HepG2 (cell line): ENCODE measurements around the gene NR2C1. TPM values are rescaled to one million over a fixed set of nuclear protein-coding genes. Genes with fewer than 3 reads are reported as not detected.

ENCODE experiments used
- ATAC-seq: fragments of 200-7000 bp; cut with Tn5 transposase; 3 replicates; pipeline ENCODE4 v1.9.1; 2020; ENCODE audit warnings: mild to moderate bottlenecking, moderate library complexity
- BruUV-seq: library from RNA; stranded (reverse); fragments of 400-500 nt; replicated peaks from 2 replicates; lab custom pipeline; 2021; lab: Mats Ljungman, UMichigan
- CTCF ChIA-PET: fragments of 300-600 bp; formaldehyde crosslinking; extraction: SDS; loops from one replicate; lab custom pipeline; 2021; ENCODE audit warnings: low total read pairs, inconsistent platforms, low intra/inter-chr PET ratio; lab: Yijun Ruan, JAX
- POLR2A ChIA-PET: fragments of 350-600 bp; sonication (Branson Sonifier 250); formaldehyde crosslinking; loops from one replicate; lab custom pipeline; 2020; ENCODE audit warnings: antibody characterized with exemption, inconsistent platforms; lab: Yijun Ruan, JAX
- DNase-seq: peaks from one replicate; pipeline ENCODE4 v3.0.0-alpha.2; 2015; ENCODE audit warnings: low spot score
- FAIRE-seq: peaks from 3 replicates; lab custom pipeline; 2011; peaks lifted over from hg19 to GRCh38; lab: Jason Lieb, UNC
- H2AFZ ChIP-seq: one replicate; pipeline ENCODE4 v1.6.1; 2011; ENCODE audit warnings: low read length, inconsistent platforms
- H3K27ac ChIP-seq: fragments of 300-600 bp; 3 replicates; pipeline ENCODE4 v1.8.0; 2011; ENCODE audit warnings: mixed run types, mild to moderate bottlenecking, mixed read lengths, low read length, inconsistent platforms; ENCODE audit not compliant: insufficient read depth; ENCODE audit errors: extremely low read length
- H3K27me3 ChIP-seq, 2 experiments: fragments of 200-600 bp in 1 of 2; 2 replicates in 1 of 2; 3 replicates in 1 of 2; pipeline versions ENCODE4 v1.6.0 to v1.8.0; 2011; ENCODE audit warnings: low read length in 2 of 2, mild to moderate bottlenecking in 2 of 2, moderate library complexity in 2 of 2, inconsistent platforms in 1 of 2; ENCODE audit not compliant: insufficient read depth in 2 of 2, control insufficient read depth in 1 of 2
- H3K36me3 ChIP-seq, 2 experiments: fragments of 200-600 bp in 1 of 2; replicated peaks in 1 of 2; 2 replicates in 1 of 2; 3 replicates in 1 of 2; pipeline versions ENCODE4 v1.5.1 to v1.8.0; 2011; ENCODE audit warnings: low read length in 2 of 2, inconsistent platforms in 1 of 2; ENCODE audit not compliant: insufficient read depth in 2 of 2, control insufficient read depth in 1 of 2
- H3K4me1 ChIP-seq: 2 replicates; pipeline ENCODE4 v1.5.1; 2012; ENCODE audit warnings: low read length, inconsistent platforms; ENCODE audit not compliant: insufficient read depth
- H3K4me2 ChIP-seq: 2 replicates; pipeline ENCODE4 v1.6.0; 2011; ENCODE audit warnings: low read depth, low read length, inconsistent platforms
- H3K4me3 ChIP-seq, 3 experiments: fragments of 200-600 bp in 1 of 3; sonication (generic), shearing (Covaris generic) in 1 of 3; replicated peaks in 1 of 3; 2 replicates each; pipeline ENCODE4 v1.5.1; 2011 to 2016; ENCODE audit warnings: low read length in 3 of 3, inconsistent platforms in 2 of 3, low read depth in 2 of 3, mild to moderate bottlenecking in 2 of 3, control low read depth in 1 of 3, mixed read lengths in 1 of 3; ENCODE audit not compliant: insufficient read depth in 1 of 3
- H3K79me2 ChIP-seq: one replicate; pipeline ENCODE4 v1.6.1; 2011; ENCODE audit warnings: low read length, inconsistent platforms; ENCODE audit not compliant: insufficient read depth
- H3K9ac ChIP-seq: 2 replicates; pipeline ENCODE4 v1.6.0; 2011; ENCODE audit warnings: mild to moderate bottlenecking, low read depth, low read length, inconsistent platforms; ENCODE audit not compliant: insufficient read depth
- H3K9me3 ChIP-seq: 2 replicates; pipeline ENCODE4 v1.5.1; 2012; ENCODE audit warnings: mild to moderate bottlenecking, low read length
- H4K20me1 ChIP-seq: 2 replicates; pipeline ENCODE4 v1.6.0; 2011; ENCODE audit warnings: inconsistent platforms, mild to moderate bottlenecking, low read length, moderate library complexity; ENCODE audit not compliant: insufficient read depth
- CSRNP2 ChIP-seq: sonication (generic); formaldehyde crosslinking; conservative IDR thresholded peaks from 2 replicates; pipeline ENCODE4 v1.8.0; 2022; ENCODE audit warnings: low read depth, missing genetic modification reagents
- ETS1 ChIP-seq: sonication (generic); formaldehyde crosslinking; IDR thresholded peaks from 2 replicates; pipeline ENCODE4 v1.4.0; 2020; ENCODE audit warnings: missing genetic modification reagents
- HMG20B ChIP-seq: conservative IDR thresholded peaks from 2 replicates; pipeline ENCODE4 v1.6.1; 2016; ENCODE audit warnings: missing genetic modification reagents, missing compliant biosample characterization
- JUN ChIP-seq: sonication (generic); formaldehyde crosslinking; IDR thresholded peaks from 2 replicates; pipeline ENCODE4 v1.4.0; 2020; ENCODE audit warnings: mild to moderate bottlenecking, missing genetic modification reagents
- LBX2 ChIP-seq: sonication (generic); formaldehyde crosslinking; IDR thresholded peaks from 2 replicates; pipeline ENCODE4 v1.5.0; 2020; ENCODE audit warnings: missing genetic modification reagents, mild to moderate bottlenecking, borderline replicate concordance
- MAX ChIP-seq: IDR thresholded peaks from 2 replicates; pipeline ENCODE4 v1.6.1; 2012; ENCODE audit warnings: inconsistent platforms
- SNRNP70 ChIP-seq: fragments of 200-400 bp; formaldehyde crosslinking; IDR thresholded peaks from 2 replicates; pipeline ENCODE4 v1.6.1; 2017; ENCODE audit warnings: mild to moderate bottlenecking, low read depth, low read length, moderate library complexity
- TFDP1 ChIP-seq: IDR thresholded peaks from 2 replicates; pipeline ENCODE4 v1.6.1; 2016; ENCODE audit warnings: missing compliant biosample characterization, missing genetic modification reagents, borderline replicate concordance
- TP53 ChIP-seq: sonication (generic); formaldehyde crosslinking; conservative IDR thresholded peaks from 2 replicates; pipeline ENCODE4 v1.4.0; 2020; ENCODE audit warnings: missing genetic modification reagents
- ZBTB46 ChIP-seq: sonication (generic); formaldehyde crosslinking; IDR thresholded peaks from 2 replicates; pipeline ENCODE4 v1.4.0; 2020; ENCODE audit warnings: mild to moderate bottlenecking, missing genetic modification reagents, borderline replicate concordance
- ZNF414 ChIP-seq: sonication (generic); formaldehyde crosslinking; IDR thresholded peaks from 2 replicates; pipeline ENCODE4 v1.5.0; 2020; ENCODE audit warnings: missing genetic modification reagents
- ZNF619 ChIP-seq: sonication (generic); formaldehyde crosslinking; IDR thresholded peaks from 2 replicates; pipeline ENCODE4 v1.4.0; 2020; ENCODE audit warnings: mild to moderate bottlenecking, missing genetic modification reagents
- WGBS: methylation state at CpG from one replicate; pipeline ENCODE4 v1.1.6; 2017; ENCODE audit warnings: low lambda C conversion rate; 5-methylcytosine and 5-hydroxymethylcytosine counted together
- in situ Hi-C: cut with HindIII; loops from 2 replicates; pipeline ENCODE4 v1.10.0; 2017; ENCODE audit warnings: low pct_unique_long_range_greater_than_20kb; ENCODE audit not compliant: extremely low pct_ligation_motif_present
- intact Hi-C: fragments of 100-400 bp; cut with micrococcal nuclease; formaldehyde crosslinking; loops from one replicate; pipeline ENCODE4 v1.10.0; 2022; ENCODE audit not compliant: unreplicated experiment
- polyA plus RNA-seq, 8 experiments: library from polyadenylated mRNA; depleted of rRNA in 3 of 8; stranded (reverse) in 7 of 8; unstranded in 1 of 8; fragments of >200 nt; fragmentation: Illumina TruSeq in 4 of 8; extraction: Trizol in 4 of 8; gene quantifications; 2 replicates each; pipeline versions ENCODE4 v1.2.1 to v1.2.3, GENCODE V29; 2011 to 2016; ENCODE audit warnings: low read depth in 4 of 8, missing spikeins in 1 of 8, mixed read lengths in 1 of 8; ENCODE audit not compliant: insufficient read depth in 1 of 8
- total RNA-seq, 5 experiments: library from RNA; depleted of rRNA; stranded (reverse); fragments of >200 nt; fragmentation: Illumina TruSeq; extraction: Trizol; gene quantifications; 2 replicates each; pipeline ENCODE4 v1.2.3, GENCODE V29; 2016; ENCODE audit warnings: low read depth in 1 of 5

The NR2C1 gene
- total and polyA plus RNA-seq, 2 of the 13 experiments (the other 11 are each of a cell fraction or from before 2014, with no cell fraction given) = 38.0 to 70.8 TPM

GRCh38 chr12:95074766-95075165, 1.3 kb upstream of the NR2C1 start (continued):
- no peak for TF ChIP-seq SNRNP70

GRCh38 chr12:95073698-95074520, 491 bp upstream of the NR2C1 start:
- Histone ChIP-seq H2AFZ (no peak overlapping the region), H3K9ac (no peak overlapping the region), H3K4me1 (peaks cover 42% of the 10 kb centered on the region), H3K79me2 (peaks cover 33% of the 10 kb centered on the region), H3K4me2 (peak overlapping the region; percentile 76), H3K27me3 (no peaks in the 10 kb centered on the region; a peak in 1 of 5 replicates), H3K27ac (no peak overlapping the region), H3K36me3 (peaks cover 0 to 3% of the 10 kb centered on the region in 2 experiments; a peak in 2 of 5 replicates), H4K20me1 (no peaks in the 10 kb centered on the region), H3K9me3 (no peaks in the 10 kb centered on the region), H3K4me3 (peak overlapping the region in 1 of 3 experiments; percentile 95; a peak in 2 of 6 replicates)
- POLR2A ChIA-PET = interaction anchor here (0.9 to 2.3 kb wide), 10 partner anchors 8 to 400 kb away, joined by 3 to 19 read pairs (median 5); partner anchors contain the start of genes FGD6, METAP2, NDUFA12 and VEZT
- 72% methylated on average over 20 of the region's 23 CpGs for WGBS
- CTCF ChIA-PET = no interaction called here
- ATAC-seq = no peak
- intact Hi-C loops (loop anchor here (5.0 kb wide), 1 partner anchor 143 kb away; the partner anchor contains the start of genes FGD6 and VEZT), in situ Hi-C loops (no loop called here)
- DNase-seq = no peak
- no peak for FAIRE-seq
- BruUV-seq = no TSS peak
- TF ChIP-seq ZBTB46 (CRISPR knock-in tag) (no peak), JUN (CRISPR knock-in tag) (no peak), TP53 (CRISPR knock-in tag) (no peak), MAX (peak; percentile 77), ETS1 (no peak), HMG20B (CRISPR knock-in tag) (0 out of 2 replicates have a peak, but pooled peaks have one; percentile 34), LBX2 (CRISPR knock-in tag) (no peak), TFDP1 (CRISPR knock-in tag) (peak; percentile 29; the same call in 1 of the 2 replicates), ZNF414 (CRISPR knock-in tag) (no peak), CSRNP2 (CRISPR knock-in tag) (no peak), ZNF619 (no peak)
